ENCODE data around the gene RPLP1.

The RPLP1 gene

GRCh38 chr15:69452692-69453521 lies at the start of gene RPLP1:
Gene RPLP1 (plus strand): TSS chr15:69452818. CDS start chr15:69452949, 131 bp downstream.
- DNase-seq, result peak; percentile 95

- no peak for DNase-seq
Measured at GRCh38 chr15:69403594-69403993, 49.0 kb upstream of the RPLP1 start.

- DNase-seq, result no peak
Measured at GRCh38 chr15:69405110-69405509, 47.5 kb upstream of the RPLP1 start.

- no peak for DNase-seq
Measured at GRCh38 chr15:69407719-69408400, 44.8 kb upstream of the RPLP1 start.

- DNase-seq, result no peak
Measured at GRCh38 chr15:69408841-69409240, 43.8 kb upstream of the RPLP1 start.

- no peak for DNase-seq
Measured at GRCh38 chr15:69410248-69410874, 42.3 kb upstream of the RPLP1 start.

- DNase-seq, result no peak
Measured at GRCh38 chr15:69412274-69412673, 40.3 kb upstream of the RPLP1 start.

GRCh38 chr15:69412701-69413100 lies 39.9 kb upstream of the RPLP1 start:
- DNase-seq, result no peak

- peak; percentile 94 for DNase-seq
Measured at GRCh38 chr15:69413822-69414700, 38.6 kb upstream of the RPLP1 start, which contains the start of gene KIF23. Gene KIF23 (plus strand): TSS chr15:69414349. CDS start chr15:69414466, 117 bp downstream.

GRCh38 chr15:69414701-69415167 lies 37.9 kb upstream of the RPLP1 start:
- DNase-seq, result peak; percentile 65

GRCh38 chr15:69415381-69415780 lies 37.2 kb upstream of the RPLP1 start:
- DNase-seq, result no peak

- DNase-seq, result no peak
Measured at GRCh38 chr15:69417581-69417980, 35.0 kb upstream of the RPLP1 start.

GRCh38 chr15:69421498-69421897 lies 31.1 kb upstream of the RPLP1 start:
- DNase-seq, result no peak

GRCh38 chr15:69422336-69422895 lies 30.2 kb upstream of the RPLP1 start:
- no peak for DNase-seq

- DNase-seq, result no peak
Measured at GRCh38 chr15:69424001-69424400, 28.6 kb upstream of the RPLP1 start.

GRCh38 chr15:69424748-69425413 lies 27.7 kb upstream of the RPLP1 start:
- no peak for DNase-seq

- no peak for DNase-seq
Measured at GRCh38 chr15:69433831-69434230, 18.8 kb upstream of the RPLP1 start.

- DNase-seq, result no peak
Measured at GRCh38 chr15:69434238-69434637, 18.4 kb upstream of the RPLP1 start.

- no peak for DNase-seq
Measured at GRCh38 chr15:69434679-69435078, 17.9 kb upstream of the RPLP1 start.

GRCh38 chr15:69435985-69436384 lies 16.6 kb upstream of the RPLP1 start:
- no peak for DNase-seq

- no peak for DNase-seq
Measured at GRCh38 chr15:69436951-69437350, 15.7 kb upstream of the RPLP1 start.

GRCh38 chr15:69439623-69440022 lies 13.0 kb upstream of the RPLP1 start:
- no peak for DNase-seq

Data from left hindlimb (tissue), 1 donor.